ENCODE measurements around the gene RBBP5.

The RBBP5 gene

GRCh38 chr1:205038132-205038786 is 83.5 kb downstream of the RBBP5 start:
- no peak for DNase-seq (ENCODE audit: low read depth)
- H3K4me3 ChIP-seq (ENCODE audit: low read length), result no peak overlapping the region
- TF ChIP-seq, protein P1, sequence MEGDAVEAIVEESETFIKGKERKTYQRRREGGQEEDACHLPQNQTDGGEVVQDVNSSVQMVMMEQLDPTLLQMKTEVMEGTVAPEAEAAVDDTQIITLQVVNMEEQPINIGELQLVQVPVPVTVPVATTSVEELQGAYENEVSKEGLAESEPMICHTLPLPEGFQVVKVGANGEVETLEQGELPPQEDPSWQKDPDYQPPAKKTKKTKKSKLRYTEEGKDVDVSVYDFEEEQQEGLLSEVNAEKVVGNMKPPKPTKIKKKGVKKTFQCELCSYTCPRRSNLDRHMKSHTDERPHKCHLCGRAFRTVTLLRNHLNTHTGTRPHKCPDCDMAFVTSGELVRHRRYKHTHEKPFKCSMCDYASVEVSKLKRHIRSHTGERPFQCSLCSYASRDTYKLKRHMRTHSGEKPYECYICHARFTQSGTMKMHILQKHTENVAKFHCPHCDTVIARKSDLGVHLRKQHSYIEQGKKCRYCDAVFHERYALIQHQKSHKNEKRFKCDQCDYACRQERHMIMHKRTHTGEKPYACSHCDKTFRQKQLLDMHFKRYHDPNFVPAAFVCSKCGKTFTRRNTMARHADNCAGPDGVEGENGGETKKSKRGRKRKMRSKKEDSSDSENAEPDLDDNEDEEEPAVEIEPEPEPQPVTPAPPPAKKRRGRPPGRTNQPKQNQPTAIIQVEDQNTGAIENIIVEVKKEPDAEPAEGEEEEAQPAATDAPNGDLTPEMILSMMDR (conservative IDR thresholded peaks at IDR 0.05; ENCODE audit: low read length), result no peak

DNA sequence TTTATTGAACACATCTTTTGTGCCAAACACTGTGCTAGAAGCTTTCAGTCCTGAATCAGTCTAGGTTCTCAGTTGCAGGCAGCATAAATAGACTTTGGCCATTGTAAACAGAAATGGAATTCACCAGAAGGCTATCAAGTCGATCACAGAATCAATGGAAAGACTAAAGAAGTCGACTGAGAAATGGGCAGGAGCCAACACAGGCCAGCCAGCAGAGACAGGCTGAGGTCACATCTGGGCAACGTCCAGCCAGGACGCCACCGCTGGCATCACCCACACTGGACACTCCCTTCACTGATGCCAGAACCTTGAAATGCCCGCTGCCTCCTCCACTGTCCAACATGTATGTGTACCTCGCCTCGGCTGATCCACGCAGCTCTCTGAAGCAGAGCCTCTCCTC is 84.2 kb downstream of the RBBP5 start:
- no peak for DNase-seq (ENCODE audit: low read depth)
- TF ChIP-seq, protein P1 (conservative IDR thresholded peaks at IDR 0.05; ENCODE audit: low read length), result no peak
- H3K4me3 ChIP-seq (ENCODE audit: low read length), result no peak overlapping the region
